Prostate gland (tissue), 2 donors: ENCODE measurements around the gene CCT7.

ENCODE experiments used
- POLR2A ChIP-seq: fragments of 450-650 bp; IDR thresholded peaks from one replicate; pipeline ENCODE4 v1.6.1; 2016; ENCODE audit warnings: antibody characterized with exemption, mild to moderate bottlenecking
- POLR2AphosphoS5 ChIP-seq: sonication (generic); formaldehyde crosslinking; IDR thresholded peaks from one replicate; pipeline ENCODE4 v1.6.1; 2017; ENCODE audit warnings: antibody characterized with exemption
- TF ChIP-seq, protein P1 (sequence below), 4 experiments: fragments of 200-600 bp in 2 of 4; fragments of 450-650 bp in 2 of 4; sonication (generic) in 2 of 4; IDR thresholded peaks; 1 replicate in 3 of 4; 2 replicates in 1 of 4; pipeline ENCODE4 v1.5.1; 2016 to 2019; ENCODE audit warnings: antibody characterized with exemption in 4 of 4, mild to moderate bottlenecking in 2 of 4, moderate library complexity in 2 of 4

DNA sequence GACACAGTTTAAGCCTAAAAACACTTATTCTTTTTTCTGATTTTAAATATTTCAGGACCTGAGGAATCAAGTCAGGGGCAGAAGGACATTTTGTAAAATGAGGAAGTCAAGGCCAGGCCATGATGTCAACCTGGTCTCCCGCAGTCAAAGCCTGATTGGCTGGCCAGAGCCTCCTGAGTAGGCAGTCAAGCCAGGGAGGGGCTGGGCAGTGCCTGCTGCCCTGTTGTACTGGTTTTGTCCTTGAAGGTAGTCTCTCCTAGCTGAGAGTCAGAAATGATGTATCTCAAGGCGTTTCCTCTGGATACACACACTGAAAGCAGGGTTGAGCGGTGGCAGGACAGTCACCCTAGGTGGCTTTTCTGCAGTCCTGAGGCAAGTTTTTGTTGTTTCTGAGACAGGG, 19.8 kb downstream of the CCT7 start:
- TF ChIP-seq, protein P1, sequence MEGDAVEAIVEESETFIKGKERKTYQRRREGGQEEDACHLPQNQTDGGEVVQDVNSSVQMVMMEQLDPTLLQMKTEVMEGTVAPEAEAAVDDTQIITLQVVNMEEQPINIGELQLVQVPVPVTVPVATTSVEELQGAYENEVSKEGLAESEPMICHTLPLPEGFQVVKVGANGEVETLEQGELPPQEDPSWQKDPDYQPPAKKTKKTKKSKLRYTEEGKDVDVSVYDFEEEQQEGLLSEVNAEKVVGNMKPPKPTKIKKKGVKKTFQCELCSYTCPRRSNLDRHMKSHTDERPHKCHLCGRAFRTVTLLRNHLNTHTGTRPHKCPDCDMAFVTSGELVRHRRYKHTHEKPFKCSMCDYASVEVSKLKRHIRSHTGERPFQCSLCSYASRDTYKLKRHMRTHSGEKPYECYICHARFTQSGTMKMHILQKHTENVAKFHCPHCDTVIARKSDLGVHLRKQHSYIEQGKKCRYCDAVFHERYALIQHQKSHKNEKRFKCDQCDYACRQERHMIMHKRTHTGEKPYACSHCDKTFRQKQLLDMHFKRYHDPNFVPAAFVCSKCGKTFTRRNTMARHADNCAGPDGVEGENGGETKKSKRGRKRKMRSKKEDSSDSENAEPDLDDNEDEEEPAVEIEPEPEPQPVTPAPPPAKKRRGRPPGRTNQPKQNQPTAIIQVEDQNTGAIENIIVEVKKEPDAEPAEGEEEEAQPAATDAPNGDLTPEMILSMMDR (IDR thresholded peaks at IDR 0.05): no peak
- no peak for TF ChIP-seq POLR2A
- no peak for TF ChIP-seq POLR2AphosphoS5
